KOPT-K1 (cell line): ENCODE measurements around the gene TBC1D14.

Source experiments
- H3K27ac ChIP-seq: fragments of 200-600 bp; sonication (generic); 2 replicates; pipeline ENCODE4 v1.5.1; 2016; ENCODE audit warnings: antibody characterized with exemption, mild to moderate bottlenecking, low read depth, low read length; ENCODE audit not compliant: poor library complexity, severe bottlenecking
- H3K36me3 ChIP-seq: fragments of 200-600 bp; sonication (generic); 2 replicates; pipeline ENCODE4 v1.5.1; 2017; ENCODE audit warnings: antibody characterized with exemption, mild to moderate bottlenecking, low read length, moderate library complexity; ENCODE audit not compliant: insufficient read depth
- H3K9me3 ChIP-seq: fragments of 200-600 bp; sonication (generic); 2 replicates; pipeline ENCODE4 v1.5.1; 2017; ENCODE audit warnings: antibody characterized with exemption, low read length, mild to moderate bottlenecking; ENCODE audit not compliant: insufficient read depth, poor library complexity, severe bottlenecking

TBC1D14 gene

DNA sequence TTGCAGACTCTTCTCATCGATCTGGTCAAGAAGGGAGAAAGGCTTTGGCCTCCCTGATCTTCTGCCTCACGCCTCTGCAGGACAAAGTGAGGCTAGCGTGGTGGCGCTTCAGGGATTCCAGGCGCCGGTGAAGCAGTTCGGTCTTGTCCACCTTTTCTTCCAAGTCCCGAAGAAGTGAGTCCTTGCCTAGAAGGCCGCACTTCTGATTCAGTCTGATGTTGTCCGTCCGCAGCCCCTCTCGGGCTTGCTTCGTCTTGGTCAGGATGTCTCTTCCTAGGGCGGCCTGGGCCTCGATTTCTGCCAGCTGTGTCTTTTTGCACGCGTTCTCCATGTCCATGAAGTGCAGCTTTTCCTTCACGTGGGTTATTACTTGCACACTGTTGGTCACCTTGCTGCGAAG, 131.6 kb downstream of the TBC1D14 start:
- Histone ChIP-seq H3K9me3 (no peaks in the 10 kb centered on the region), H3K36me3 (0 out of 2 replicates have a peak, but pooled peaks cover 5% of the 10 kb centered on the region), H3K27ac (no peak overlapping the region)

DNA sequence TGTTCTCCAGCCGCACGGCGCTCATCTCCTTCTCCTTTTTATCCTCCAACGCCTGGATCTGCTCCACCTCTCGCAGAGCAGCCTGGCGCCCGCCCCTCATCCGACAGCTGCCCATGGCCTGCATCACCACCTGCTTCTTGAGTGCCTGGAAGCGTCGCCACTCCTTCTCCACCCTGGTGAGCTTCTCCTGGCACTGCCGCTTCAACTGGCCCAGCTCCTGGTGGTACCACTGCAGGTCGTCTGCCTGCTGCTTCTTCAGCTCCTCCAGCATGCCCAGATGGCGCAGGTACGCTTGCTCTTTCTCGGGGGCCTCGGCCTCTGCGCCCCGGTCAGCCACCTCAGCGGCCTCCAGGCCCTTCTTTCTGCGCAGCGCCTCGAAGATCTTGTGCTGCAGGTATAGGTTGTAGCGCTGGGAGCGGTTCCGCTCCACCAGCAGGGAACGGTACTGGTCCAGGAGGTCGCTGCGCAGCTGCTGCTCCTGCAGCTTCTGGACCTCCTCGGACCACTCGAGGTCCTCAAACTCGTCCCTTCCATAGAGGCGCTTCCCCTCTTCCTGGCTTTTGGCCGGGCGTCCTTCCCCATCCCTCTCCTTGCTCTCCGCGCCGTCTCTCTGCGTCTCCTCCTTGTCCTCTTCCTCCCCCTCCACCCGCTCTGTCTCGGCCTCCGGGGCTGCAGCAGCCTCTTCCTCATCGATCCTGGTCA, 132.3 kb downstream of the TBC1D14 start:
- Histone ChIP-seq H3K27ac (no peak overlapping the region), H3K36me3 (0 out of 2 replicates have a peak, but pooled peaks cover 5% of the 10 kb centered on the region), H3K9me3 (no peaks in the 10 kb centered on the region)

DNA sequence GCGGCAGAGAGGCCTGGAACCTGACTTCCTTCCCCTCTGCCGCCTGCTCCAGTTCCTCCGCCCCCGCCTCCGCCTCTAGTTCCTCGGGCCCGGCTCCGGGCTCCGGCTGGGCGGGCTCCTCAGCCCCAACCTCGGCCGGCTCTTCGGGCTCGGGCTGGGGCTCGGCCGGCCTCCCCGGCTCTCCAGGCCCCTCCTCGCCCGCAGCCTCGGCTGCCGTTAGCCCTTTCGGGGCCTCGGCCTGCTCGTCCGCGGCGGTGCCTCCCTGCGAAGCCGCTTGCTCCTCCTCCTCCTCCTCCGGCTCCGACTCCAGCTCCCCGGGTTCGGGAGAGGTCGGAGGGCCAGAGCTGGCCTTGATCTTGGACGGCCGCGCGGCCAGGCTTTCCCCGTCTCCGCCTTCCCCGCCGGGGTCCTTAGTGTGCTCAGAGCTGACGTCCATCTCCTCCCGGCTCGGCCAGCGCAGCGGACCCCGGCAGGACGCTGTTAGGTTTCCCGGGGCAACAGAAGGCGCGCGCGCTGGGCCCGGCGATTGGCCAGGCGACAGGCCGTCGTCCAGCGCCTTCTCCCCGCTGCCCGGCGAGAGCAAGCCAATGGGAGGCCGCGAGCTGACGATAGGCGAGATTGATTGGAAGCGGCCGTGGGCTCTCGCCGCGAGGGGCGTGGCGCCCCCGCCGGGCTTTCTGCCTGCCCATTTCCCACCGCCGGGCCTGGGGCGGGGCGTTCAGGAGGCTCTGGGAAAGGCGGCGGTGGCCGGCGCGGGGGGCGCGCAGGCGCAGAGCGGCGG, 133.1 kb downstream of the TBC1D14 start:
- Histone ChIP-seq H3K9me3 (no peaks in the 10 kb centered on the region), H3K36me3 (0 out of 2 replicates have a peak, but pooled peaks cover 5% of the 10 kb centered on the region), H3K27ac (peak overlapping the region; percentile 32)

DNA sequence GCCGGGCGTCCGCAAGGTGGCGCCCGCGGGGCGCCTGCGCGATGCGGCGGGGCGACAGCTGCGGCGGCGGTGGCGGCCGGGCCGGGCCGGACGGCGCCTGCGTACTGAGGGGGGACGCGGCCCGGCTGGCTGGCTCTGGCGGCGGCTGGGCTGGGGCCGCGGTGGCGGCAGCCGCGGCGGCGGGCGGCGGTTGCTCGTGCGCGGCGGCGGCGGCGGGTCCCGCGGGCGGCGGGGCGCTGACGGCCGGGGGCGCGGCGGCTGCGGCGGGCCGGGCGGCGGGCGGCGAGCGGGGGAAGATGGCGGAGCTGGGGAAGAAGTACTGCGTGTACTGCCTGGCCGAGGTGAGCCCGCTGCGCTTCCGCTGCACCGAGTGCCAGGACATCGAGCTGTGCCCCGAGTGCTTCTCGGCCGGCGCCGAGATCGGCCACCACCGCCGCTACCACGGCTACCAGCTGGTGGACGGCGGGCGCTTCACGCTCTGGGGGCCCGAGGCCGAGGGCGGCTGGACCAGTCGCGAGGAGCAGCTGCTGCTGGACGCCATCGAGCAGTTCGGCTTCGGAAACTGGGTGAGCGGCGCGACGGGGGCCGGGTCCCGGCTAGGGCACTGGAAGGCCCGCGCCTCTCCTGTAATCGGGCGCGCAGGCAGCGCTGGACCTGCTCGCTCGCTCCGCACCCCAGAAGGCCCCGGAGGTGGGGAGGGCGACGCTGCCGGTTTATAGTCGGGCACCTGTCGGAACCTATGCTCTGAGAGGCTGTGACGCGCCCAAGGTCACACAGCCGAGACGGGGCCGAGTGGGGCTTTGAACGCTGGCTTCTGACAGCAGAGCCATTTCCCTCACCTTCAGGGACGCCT, 133.9 kb downstream of the TBC1D14 start, which contains the start of gene TADA2B:
Gene TADA2B, plus strand, starts transcription at position 89 of the 853 bp plus-strand sequence. Its CDS starts 208 bp downstream, at position 297.
- H3K27ac ChIP-seq: peak within 1 kb of the TSS; percentile 68
- no peaks in the 10 kb centered on the region for H3K9me3 ChIP-seq
- 0 out of 2 replicates have a peak, but pooled peaks cover 5% of the 10 kb centered on the region for H3K36me3 ChIP-seq

DNA sequence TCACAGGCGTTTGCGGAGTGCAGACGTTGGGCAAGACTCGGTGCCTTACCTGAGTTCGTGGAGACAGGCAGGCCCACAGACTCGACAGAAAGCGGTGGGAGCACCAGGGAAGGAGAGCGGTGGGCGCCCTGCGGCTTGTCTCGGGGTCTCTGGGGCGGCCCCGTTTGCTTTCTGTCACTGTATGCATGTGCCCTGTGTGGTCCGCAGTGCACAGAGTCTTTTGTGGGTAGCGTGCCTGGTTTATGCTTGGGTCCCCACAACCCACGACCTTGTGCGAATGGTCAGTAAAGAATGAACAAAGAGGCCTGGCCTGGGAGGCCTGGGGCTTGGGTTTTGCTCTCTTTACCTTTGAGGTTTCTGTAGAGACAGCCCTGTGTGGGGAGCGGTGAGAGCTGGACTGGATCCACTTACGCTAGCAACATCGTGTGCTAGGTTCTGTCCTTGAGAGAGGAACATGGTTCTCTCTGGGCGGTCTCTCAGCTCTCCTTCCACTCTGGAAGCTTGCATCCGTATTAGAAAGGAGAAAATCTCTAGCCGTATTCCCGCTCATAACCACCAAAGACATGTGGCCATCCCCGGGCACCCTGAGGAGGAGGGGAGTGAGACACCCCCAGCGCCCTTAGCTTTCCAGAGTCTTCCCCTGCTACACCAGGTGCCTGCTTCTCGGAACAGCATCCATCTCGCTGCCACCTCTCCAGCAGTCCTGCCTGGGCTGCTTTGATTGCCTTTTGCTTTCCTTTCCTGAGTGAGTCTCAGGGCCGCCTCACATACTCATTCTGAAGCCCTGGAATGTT, 134.7 kb downstream of the TBC1D14 start:
- H3K27ac ChIP-seq: peak overlapping the region; percentile 68
- no peaks in the 10 kb centered on the region for H3K9me3 ChIP-seq
- 0 out of 2 replicates have a peak, but pooled peaks cover 5% of the 10 kb centered on the region for H3K36me3 ChIP-seq

- Histone ChIP-seq H3K27ac (no peak overlapping the region), H3K36me3 (0 out of 2 replicates have a peak, but pooled peaks cover 5% of the 10 kb centered on the region), H3K9me3 (no peaks in the 10 kb centered on the region)
These were observed 135.9 kb downstream of the TBC1D14 start for GRCh38 chr4:7045553-7045952.

DNA sequence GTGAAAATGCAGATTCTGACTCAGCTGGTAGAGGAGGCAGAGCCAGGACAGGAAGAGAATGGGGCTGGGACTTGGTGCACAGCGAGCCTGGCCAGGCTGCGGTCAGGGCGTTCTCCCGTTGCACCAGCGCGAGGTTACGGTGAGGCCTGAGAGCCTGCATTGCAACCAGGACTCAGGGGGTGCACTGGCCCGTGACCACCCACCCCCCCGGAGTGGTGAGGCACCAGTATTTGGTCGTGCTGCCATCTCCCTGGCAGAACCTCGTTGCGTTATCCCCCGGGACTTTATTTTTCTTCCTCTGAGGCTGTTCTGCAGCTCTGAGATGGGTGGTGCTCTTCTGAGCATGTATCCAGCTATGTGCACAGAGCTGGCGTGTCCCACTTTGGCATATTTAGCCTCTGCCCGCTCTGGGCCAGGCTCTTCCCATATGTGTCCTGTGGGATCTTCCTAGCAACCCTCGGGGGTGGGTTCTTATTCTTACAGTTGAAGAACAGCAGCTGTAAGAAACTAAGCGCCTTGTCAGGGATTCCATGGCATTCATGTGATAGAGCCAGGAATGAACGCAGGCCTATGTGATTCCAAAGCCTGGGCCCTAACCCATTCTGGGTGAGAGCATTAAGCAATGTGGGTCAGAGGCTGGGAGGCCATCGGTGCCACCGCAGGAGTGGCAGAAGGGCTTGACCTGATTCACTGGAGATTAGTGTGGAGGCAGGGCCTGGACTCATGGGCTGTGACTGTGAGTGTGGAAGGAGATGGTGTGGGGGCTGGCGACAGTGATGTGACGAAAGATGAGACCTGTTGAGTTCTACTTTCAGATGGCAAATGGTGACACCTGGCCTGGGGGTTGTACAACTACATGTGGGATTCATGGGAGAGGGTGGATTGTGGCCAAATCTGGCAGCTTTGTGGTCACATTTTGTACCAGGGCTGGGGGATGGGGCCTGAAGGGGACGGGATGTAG, 136.6 kb downstream of the TBC1D14 start:
- Histone ChIP-seq H3K27ac (no peak overlapping the region), H3K9me3 (no peaks in the 10 kb centered on the region), H3K36me3 (peaks cover 11% of the 10 kb centered on the region; the same call in 1 of the 2 replicates)

DNA sequence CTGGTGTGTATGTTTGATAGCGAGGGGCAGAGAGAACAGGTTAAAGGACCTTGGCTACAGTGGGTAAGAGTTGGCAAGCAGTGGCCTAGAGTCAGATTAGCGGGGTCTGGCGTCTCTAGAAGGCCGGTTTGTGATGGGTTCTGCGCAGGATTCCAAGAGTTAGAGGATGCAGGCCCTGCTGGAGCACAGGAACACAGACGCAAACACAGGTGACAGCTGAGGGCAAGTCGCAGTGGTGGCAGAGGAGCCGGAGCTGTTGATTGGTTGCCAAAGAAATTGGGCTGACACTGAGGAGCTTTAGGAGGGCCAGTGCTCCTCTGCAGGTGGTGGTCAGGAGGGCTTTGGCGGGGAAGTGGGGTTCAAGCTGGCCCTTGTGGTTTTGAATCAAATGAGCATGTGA, 137.3 kb downstream of the TBC1D14 start:
- H3K27ac ChIP-seq: no peak overlapping the region
- H3K36me3 ChIP-seq: peaks cover 14% of the 10 kb centered on the region; the same call in 1 of the 2 replicates
- H3K9me3 ChIP-seq: no peaks in the 10 kb centered on the region

GRCh38 chr4:7048642-7049041, 139.0 kb downstream of the TBC1D14 start:
- H3K27ac ChIP-seq: no peak overlapping the region
- peaks cover 19% of the 10 kb centered on the region; the same call in 1 of the 2 replicates for H3K36me3 ChIP-seq
- no peaks in the 10 kb centered on the region for H3K9me3 ChIP-seq

GRCh38 chr4:7049295-7049694, 139.7 kb downstream of the TBC1D14 start:
- no peak overlapping the region for H3K27ac ChIP-seq
- peaks cover 26% of the 10 kb centered on the region for H3K36me3 ChIP-seq
- H3K9me3 ChIP-seq: no peaks in the 10 kb centered on the region

GRCh38 chr4:7049739-7050138, 140.1 kb downstream of the TBC1D14 start:
- peaks cover 30% of the 10 kb centered on the region for H3K36me3 ChIP-seq
- H3K27ac ChIP-seq: no peak overlapping the region
- no peaks in the 10 kb centered on the region for H3K9me3 ChIP-seq

DNA sequence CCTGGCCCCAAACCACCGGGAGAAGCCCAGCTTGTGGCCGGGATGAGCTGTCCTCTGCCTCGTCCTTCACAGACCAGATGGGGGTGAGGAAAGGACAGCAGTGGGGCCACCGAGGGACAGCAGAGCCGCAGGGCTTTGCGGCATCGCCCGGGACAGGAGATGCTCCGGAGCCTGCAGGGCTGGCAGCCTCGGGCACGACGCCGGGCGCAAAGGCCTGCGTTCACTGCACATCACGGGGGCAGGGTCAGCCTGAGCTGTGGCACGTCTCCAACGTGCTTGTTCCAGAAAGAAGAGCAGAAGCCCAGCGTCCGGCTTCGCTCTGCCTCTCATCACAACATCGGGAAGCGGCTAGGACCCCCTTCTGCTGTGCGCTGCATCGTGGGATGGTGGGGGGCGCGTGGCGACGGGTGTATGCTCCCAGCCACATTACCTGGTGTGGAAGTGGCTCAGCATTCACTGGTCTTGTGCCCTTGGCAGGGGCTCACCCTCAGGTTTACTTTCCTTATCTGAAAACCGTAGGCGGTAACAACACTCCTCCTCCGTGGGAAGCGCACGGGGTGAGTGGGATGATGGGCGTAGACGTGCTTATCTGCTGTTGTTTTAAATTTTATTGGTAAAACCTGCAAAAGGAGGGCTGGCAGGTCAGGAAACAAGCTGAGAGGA, 141.0 kb downstream of the TBC1D14 start:
- no peaks in the 10 kb centered on the region for H3K9me3 ChIP-seq
- H3K27ac ChIP-seq: no peak overlapping the region
- H3K36me3 ChIP-seq: peaks cover 37% of the 10 kb centered on the region

DNA sequence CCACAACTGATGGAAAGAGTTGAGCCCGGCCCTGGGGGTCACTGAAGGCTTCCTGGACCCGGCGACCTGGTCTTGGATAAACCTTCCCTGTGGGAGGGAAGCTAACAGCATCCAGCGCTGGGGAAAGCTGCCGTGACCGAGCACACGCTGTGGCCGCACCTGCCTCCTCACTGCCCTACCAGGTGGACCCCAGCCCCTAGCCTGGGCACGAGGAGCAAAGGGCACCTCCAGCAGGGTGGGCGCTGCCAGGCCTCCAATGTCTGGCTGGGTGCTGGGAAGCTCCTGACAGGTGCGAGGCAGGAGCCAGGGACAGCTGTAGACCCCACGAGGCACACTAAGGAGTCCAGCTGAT, 141.5 kb downstream of the TBC1D14 start:
- no peaks in the 10 kb centered on the region for H3K9me3 ChIP-seq
- no peak overlapping the region for H3K27ac ChIP-seq
- H3K36me3 ChIP-seq: peaks cover 39% of the 10 kb centered on the region
